AML-193 (cell line): ENCODE measurements around the gene HYAL4.
"Not testable (repeated sequence)": the region's sequence is repeated elsewhere in the genome, so short reads cannot be mapped to it uniquely, and the experiment has no call there.

ENCODE experiments used
- DNase-seq, 2 experiments: peaks; one replicate each; lab custom pipeline; 2025; lab: John Stamatoyannopoulos, UW

The HYAL4 gene, protein sequence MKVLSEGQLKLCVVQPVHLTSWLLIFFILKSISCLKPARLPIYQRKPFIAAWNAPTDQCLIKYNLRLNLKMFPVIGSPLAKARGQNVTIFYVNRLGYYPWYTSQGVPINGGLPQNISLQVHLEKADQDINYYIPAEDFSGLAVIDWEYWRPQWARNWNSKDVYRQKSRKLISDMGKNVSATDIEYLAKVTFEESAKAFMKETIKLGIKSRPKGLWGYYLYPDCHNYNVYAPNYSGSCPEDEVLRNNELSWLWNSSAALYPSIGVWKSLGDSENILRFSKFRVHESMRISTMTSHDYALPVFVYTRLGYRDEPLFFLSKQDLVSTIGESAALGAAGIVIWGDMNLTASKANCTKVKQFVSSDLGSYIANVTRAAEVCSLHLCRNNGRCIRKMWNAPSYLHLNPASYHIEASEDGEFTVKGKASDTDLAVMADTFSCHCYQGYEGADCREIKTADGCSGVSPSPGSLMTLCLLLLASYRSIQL

DNA sequence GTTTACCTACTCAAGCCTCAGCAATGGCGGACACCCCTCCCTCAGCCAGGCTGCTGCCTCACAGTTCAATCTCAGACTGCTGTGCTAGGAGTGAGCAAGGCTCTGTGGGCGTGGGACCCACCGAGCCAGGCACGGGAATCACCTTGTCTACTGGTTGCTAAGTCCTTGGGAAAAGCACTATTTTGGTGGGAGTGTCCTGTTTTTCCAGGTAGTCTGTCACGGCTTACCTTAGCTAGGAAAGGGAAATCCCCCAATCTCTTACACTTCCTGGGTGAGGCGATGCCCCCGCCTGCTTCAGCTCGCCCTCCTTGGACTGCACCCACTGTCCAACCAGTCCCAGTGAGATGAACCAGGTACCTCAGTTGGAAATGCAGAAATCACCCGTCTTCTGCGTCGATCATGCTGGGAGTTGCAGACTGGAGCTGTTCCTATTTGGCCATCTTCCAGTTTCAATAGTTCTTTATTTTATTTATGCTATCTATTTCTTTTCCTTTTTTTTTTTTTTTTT, at the start of gene HYAL4:
Gene HYAL4, plus strand, starts transcription at position 458 of the 508 bp plus-strand sequence. CDS start 23,105 bp downstream, outside the sequence.
- no peak for DNase-seq

DNA sequence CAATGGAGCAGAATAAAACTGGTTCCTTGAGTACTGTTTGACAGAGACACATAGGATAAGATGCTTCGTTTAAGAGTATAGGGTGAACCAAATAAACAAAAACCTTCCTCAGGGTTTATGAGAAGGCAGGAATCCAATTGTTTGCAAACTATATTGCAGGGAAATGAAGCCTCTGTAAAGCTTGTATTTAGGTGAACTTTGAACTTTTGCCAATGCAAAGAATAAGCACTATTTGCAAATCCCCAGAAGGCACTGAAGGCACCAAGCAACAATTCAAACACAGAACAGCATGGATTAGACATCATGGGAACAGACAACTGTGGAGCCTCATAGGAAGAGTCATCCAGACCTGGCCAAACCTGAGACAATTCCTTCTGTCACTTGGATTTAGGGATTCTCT, 49.1 kb upstream of the HYAL4 start:
- DNase-seq: no peak

DNA sequence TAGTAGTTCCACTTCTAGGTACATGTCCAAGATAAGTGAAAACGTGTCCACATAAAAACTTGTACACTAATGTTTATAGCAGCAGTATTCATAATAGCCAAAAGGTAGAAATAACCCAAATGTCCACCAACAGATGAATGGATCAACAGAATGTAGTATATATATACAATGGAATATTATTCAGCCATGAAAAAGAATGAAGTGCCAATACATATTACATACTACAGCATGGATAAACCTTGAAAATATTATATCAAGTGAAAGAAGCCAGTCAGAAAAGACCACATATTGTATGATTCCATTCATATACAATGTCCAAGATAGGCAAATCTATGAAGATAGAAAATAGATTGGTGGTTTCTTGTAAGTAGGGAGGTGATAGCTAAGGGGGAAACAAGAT, 48.4 kb upstream of the HYAL4 start:
- no peak for DNase-seq

DNA sequence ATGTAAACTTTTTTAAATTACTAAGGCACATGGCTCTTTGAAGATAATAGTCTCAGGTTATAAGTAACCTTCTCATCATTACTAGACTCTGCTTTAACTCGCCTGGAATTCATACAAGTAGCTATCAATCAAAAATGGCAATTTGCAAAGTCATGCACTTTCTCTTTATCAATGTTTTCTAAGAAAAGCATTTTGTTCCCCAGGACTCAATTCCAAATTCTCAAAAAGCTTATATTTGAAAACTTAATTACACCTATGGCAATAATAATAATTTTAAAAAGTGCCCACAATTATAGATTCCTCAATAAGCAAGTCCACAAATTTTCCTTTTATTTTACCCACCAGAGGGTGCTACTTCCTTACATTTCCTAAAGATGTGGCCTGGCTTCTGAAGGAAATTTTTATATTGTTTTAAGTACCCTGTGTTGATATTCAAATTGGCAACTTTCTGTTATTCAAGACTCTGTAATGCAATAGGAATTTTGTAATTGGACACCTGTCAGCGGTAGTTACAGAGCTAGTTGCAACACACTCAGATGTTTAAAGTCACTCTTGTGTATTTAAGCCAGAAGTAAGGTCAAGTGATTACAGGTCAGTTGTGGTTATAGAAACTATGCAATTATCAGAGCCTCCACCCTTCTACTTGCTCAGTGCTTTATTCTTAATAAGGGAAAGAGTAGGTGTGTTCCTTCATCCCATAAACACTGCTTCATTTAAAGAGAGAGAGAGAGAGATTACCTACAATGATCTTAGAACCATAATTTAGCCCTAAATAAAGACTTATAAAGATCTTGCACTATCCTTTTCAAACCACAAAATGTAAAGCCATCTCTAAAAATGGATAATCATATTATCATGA, 47.1 kb upstream of the HYAL4 start:
- peak; percentile 36 to 41 for DNase-seq

DNA sequence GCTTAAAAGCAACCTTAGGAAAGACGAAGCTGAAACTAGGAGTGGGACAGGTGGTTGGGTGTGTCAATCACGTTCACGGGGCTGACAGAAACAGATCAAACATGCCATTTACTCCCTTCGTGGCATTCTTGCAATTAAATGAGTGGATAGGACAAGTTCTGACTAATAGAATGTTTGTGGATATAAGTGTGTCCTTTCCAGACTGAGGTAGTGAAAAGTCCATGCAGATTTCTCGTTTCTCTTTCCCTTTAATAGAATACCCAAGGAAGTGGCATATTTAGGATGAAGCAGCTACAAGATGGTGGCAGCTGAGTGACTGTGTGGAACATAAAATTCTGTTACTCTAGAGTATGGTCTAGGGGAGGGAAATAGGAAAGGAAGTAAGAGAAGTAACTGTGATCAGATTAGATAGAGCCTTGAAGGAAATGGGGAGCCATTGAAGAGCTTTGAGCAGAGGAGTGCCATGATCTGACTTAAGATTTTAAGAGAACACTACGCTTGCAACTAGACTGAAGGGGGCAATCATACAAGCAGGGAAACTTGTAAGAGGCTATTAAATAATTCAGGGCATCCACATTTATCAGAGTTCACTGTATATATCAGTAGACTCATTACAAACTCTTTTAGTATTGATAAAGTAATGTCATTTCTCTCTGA, 46.3 kb upstream of the HYAL4 start:
- DNase-seq: no peak

DNA sequence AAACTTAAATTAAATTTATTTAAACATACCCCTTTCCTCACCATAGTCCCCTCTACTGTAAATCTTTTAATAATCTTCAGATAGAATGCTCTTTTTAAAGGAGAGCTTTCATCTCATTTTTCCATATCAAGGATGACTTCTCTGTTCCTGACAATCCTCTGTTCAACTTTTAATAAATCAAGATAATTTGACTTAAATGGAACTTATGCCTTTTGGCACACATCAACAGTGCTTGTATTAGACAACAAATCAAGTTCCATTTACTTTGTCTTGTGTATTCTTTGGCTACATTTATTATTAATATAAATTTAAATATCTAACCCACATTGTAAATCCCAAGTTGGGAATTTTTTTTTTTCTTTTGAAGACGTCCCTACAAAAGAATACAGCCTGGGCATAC, 42.7 kb upstream of the HYAL4 start:
- DNase-seq: no peak

DNA sequence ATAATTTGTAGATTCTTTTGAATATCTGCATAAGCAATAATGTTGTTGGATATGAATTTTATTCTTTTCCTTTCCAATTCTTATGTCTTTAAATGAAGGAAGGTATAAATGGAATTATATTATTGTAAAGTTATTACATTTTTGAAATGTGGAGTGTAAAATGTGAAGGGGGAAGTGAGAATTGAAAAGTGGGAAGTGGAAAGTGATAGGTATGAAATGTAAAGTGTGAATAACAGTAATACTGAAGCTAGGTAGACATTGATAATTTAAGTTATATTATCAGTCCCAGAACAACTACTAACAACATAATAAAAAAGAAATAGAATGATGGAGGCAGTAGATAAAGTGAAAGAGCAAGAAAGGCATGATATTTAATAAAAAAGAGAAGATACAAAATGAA, 39.7 kb upstream of the HYAL4 start:
- no peak for DNase-seq

DNA sequence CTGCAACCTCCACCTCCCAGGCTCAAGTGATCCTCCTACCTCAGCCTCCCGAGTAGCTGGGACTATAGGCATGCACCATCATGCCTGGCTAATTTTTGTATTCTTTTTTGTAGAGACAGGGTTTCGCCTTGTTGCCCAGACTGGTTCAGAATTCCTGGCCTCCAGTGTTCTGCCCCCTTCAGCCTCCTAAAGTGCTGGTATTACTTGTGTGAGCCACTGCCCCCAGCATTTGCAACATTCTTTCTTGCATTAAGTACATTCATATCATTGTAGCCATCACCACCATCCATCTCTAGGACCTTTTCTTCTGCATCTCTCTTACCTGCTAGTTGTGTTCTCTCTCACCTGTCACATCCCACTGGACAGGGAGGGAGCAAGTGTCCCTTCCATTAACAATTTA, 35.5 kb upstream of the HYAL4 start:
- DNase-seq: no peak

DNA sequence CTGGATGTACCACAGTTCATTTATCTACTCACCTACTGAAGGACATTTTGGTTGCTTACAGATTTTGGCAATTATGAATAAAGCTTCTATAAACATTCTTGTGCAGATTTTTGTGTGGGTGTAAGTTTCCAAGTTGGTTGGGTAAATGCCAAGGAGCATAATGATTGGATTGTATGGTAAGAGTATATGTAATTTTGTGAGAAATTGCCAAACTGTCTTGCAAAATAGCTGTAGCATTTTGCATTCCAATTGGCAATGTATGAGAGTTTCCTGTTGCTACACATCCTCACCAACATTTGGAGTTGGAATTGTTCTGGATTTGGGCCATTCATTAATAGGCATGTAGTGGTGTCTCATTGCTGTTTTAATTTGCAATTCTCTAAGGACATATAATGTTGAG, 33.9 kb upstream of the HYAL4 start:
- no peak for DNase-seq

DNA sequence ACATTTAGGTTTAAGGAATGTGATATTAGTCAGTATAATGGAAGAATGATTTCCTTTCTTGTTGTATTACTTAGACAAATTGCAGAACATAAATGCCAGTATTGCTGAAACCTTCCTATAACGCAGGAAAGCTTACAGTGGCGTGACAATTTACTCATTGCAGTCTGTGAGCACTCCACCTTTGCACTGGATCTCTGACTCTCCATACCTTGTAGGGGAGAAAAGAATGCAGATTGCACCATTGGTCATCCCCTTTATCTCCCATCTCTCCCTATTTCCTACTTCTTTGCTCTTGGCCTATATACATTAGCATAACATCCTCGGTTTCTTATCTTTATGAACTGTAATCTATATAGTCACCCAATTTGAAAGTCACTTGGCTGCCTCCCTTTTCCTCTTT, 28.1 kb upstream of the HYAL4 start:
- no peak for DNase-seq

DNA sequence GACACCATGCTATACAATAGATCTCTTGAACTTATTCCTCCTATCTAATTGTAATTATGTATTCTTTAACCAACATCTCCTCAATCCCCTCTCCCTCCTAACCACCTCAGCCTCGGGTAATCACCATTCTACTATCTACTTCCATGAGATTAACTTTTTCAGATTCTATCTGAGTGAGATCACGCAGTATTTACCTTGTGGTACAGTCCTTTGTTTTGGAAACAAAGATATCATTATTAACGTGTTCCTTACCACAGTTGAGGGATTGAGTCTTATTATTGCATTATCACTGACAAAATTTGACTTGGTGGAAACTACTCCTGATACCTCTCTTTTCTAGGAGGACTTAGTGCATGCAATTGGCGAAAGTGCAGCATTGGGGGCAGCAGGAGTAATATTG, 26.0 kb upstream of the HYAL4 start:
- no peak for DNase-seq

DNA sequence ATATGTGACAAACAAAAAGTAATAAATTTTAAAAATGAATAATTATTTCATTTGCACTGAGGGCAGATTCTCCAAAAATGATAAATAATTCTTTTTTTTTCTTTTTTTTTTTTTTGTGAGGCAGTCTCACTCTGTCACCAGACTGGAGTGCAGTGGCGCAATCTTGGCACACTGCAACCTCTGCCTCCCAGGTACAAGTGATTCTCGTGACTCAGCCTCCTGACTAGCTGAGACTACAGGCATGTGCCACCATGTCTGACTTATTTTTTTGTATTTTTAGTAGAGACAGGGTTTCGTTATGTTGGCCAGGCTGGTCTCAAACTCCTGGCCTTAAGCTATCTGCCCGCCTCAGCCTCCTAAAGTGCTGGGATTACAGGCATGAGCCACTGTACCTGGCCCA, 25.2 kb upstream of the HYAL4 start:
- DNase-seq: not testable (repeated sequence)

DNA sequence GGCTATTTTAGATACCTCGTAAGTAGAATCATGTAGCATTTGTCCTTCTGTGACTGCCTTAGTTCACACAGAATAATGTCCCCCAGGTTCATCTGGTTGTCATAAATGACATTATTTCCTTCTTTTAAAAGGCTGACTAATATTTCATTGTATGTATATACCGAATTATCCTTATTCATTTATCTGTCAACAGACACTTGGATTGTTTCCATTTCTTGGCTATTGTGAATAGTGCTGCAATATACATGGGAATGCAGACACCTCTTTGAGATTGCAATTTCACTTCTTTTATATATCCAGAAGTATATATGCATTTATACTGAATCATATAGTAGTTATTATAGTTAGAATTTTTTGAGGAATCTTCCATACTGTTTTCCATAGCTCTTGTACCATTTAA, 24.1 kb upstream of the HYAL4 start:
- DNase-seq: no peak

DNA sequence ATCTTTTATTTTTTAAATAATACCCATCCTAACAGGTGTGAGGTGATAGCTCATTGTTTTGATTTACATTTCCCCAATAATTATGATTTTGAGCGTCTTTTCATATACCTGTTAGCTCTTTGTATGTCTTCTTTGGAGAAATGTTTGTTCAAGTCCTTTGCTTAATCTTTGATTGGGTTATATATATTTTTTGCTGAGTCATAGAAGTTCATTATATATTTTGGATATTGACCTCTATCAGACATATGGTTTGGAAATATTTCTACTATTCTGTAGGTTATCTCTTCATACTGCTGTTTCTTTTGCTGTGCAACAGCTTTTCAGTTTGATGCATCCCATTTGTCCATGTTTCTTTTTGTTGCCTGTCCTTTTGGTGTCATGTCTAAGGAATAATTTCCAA, 23.6 kb upstream of the HYAL4 start:
- no peak for DNase-seq

DNA sequence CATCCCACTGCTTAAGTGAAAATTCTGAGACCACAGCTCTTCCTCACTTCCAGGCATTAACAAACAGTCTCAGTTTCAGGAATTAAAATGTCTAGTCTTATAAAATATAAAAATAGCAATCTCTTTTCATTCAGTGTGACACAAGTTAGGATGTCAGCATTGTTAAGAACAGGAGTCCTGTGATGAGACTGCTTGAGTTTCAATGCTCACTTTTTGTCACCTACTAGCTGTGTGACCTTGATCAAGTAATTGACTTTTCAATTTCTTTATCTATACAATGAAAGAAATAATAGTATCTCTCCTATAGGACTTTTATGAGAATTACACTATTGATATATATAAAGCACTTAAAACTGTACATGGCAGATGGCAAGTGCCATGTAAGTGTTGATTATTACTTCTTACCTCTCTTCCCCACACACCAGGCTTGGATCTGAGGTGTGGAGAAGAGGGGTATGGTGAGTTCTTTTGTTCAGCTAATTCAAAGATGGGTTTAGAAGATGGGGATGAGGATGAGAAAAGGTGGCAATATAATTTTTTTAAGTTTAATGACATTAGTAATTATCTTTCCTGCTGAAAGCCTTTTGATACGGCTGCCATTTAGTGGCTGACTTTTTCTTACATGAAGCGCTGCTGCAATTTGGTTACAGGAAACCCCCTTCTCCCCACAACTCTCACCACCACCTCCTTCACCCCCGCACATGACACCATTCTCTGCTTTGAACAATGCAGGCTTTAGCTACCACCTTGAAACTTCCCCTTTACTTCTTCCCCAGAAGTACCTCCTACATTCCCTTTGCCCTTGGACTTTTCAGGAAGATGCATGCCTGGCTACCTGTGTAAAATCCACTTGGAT, 20.8 kb upstream of the HYAL4 start:
- no peak for DNase-seq

DNA sequence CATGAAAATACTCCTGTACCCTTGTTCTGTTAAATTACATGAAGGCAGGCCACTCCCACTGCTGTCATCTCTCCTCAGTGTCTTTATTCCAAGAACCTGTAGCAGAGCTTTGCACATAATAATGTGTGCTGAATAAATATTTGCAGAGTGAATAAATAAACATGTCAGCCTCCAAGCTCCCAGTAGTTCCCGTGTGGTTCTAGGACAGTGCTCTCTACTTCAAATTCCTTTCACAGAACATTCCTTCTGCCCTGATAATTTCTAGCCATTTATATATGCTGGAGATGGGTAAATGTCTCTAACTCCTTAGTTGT, 20.3 kb upstream of the HYAL4 start:
- DNase-seq: no peak

DNA sequence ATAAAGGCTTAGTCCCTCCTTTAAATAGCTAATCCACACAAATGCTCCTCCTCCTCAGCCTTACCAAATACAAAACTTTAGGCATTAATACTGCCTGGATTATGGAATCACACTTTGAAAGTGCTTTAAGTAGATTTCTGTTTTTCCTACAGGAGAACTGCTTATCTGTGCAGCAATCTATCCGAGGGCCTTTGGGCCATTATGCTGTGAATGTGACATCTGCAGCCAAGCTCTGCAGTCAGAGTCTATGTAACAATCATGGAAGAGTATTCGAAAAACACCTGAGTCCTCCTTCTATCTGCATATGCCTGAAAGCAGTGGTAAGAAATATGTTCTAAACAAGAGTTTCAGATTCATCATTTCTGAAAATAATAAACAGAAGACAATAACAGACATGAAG, 16.2 kb upstream of the HYAL4 start:
- DNase-seq: no peak

DNA sequence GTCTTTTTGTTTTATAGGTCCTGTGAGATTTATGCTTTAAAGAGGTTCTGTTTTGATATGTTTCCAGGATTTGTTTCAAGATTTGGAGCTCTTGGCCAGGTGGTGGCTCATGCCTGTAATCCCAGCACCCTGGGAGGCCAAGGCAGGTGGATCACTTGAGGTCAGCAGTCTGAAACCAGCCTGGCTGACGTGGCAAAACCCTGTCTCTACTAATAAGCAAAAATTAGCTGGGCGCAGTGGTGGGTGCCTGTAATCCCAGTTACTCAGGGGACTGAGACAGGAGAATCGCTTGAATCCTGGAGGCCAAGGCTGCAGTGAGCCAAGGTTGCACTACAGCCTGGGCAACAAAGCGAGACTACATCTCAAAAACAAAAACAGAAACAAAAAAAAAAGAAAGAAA, 8.3 kb upstream of the HYAL4 start:
- no peak for DNase-seq

DNA sequence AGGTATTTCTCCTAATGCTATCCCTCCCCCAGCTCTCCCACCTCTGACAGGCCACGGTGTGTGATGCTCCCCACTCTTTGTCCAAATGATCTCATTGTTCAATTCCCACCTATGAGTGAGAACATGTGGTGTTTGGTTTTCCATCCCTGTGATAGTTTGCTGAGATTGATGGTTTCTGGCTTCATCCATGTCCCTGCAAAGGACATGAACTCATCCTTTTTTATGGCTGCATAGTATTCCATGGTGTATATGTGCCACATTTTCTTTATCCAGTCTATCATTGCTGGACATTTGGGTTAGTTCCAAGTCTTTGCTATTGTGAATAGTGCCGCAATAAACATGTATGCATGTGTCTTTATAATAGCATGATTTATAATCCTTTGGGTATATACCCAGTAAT, 5.9 kb upstream of the HYAL4 start:
- not testable (repeated sequence) for DNase-seq

DNA sequence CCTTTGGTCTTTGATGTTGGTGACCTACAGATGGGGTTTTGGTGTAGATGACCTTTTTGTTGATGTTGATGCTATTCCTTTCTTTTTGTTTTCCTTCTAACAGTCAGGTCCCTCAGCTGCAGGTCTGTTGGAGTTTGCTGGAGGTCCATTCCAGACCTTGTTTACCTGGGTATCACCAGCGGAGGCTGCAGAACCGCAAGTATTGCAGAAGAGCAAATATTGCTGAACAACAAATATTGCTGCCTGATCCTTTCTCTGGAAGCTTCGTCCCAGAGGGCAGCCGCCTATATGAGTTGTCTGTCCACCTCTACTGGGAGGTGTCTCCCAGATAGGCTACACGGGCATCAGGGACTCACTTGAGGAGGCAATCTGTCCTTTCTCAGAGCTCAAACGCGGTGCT, 827 bp upstream of the HYAL4 start:
- DNase-seq: not testable (repeated sequence)

DNA sequence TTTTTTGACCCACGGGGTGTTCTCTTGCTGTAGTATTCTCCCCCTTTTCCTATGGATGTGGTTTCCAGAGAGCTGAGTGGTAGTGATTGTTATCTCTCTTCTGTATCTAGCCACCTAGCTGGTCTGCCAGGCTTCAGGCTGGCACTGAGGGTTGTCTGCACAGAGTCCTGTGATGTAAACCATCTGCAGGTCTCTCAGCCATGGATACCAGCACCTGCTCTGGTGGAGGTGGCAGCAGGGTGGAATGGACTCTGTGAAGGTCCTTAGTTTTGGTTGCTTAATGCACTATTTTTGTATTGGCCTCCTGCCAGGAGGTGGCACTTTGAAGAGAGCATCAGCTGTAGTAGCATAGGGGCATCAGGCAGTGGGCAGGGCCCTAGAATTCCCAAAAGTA, 851 bp downstream of the HYAL4 start:
- DNase-seq: no peak
